Measurements from ENCODE around the gene NFASC.
A peak's percentile ranks its signal among the peaks of the same experiment; 100 is the strongest.

NFASC gene

DNA sequence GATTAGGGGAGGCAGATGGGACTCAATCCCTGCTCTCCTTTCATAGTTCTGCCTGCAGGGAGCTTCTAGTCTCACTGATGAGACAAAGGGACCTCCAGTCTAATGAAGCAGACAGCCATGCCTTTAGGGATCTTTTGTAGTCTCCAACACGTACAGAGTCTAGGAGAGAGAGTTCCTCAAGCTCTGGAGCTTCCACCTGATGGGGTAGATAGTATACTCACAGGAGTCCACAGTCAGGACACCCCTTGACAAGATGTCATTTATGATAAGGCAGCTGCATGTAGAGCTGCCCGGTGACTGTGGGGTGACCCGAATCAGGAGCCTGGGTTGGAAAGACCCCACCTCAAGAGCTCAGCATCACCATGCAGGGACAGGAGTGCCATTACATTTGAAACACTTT is 117.0 kb downstream of the NFASC start:
- no peak for TF ChIP-seq CTCF (IDR thresholded peaks at IDR 0.05; ENCODE audit: extremely low read depth, missing control alignments)
- no peak for DNase-seq (ENCODE audit: low spot score)

DNA sequence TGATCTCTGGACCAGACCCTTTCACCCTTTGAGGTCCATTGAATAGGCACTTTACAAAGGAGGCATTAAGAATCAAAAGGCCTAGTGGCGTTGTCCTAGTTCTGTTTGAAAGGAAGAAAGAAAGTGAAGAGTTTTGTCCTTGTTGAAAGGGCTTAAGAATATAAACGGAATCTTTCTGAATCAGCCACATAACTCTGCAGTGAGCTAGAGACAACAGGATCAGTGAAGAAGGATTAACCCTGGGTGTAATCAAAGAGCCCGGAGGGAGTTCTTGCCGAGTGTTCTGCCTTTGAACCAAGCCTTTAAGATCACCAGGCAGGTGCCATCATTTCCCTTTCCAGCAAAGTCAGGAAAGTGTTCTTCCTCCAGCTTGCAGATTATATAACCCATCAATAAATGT is 117.5 kb downstream of the NFASC start:
- TF ChIP-seq CTCF (IDR thresholded peaks at IDR 0.05; ENCODE audit: extremely low read depth, missing control alignments), result no peak

DNA sequence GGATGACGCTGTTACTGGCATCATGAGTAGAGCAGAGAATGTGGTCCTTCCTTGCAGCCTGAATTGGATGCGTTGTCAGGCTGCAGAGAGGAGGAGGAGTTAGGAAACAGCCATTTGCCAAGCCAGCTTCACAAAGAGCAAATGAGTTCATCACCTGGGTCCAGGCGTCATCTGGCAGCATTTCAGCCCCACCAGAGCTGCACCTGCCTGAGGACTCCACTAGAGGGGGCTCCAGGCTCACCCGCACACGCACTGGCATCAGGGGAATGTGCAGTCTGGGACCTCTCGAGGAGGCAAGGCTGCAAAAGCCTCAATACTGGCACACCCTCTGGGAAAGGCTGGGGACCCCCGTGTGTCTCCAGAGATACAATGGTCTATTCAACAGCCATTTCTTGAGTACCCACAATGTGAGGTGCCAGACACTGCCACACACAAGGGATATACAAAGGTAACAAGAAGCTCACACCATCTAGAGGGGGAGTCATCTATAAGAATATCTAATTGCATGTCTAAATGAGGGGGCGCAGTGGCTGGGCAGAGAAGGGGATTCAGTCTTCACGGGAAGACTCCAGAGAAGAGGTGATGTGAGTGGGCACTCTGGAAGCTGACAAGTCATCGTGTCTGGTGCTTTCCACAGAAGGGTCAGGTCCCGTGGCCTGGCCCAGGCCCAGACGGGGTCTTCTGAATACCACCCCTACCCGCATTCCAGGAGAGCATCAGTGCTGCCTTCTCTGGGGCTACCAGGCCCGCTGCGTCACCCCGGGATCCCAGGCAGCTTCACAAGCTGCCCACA is 118.8 kb downstream of the NFASC start:
- DNase-seq (ENCODE audit: low spot score), result peak; percentile 87
- TF ChIP-seq CTCF (IDR thresholded peaks at IDR 0.05; ENCODE audit: extremely low read depth, missing control alignments), result peak; percentile 97

More for the DNA sequence above, 117.5 kb downstream of the NFASC start:
- no peak for DNase-seq (ENCODE audit: low spot score)

- no peak for TF ChIP-seq CTCF (IDR thresholded peaks at IDR 0.05; ENCODE audit: extremely low read depth, missing control alignments)
- no peak for DNase-seq (ENCODE audit: low spot score)
Observed at GRCh38 chr1:204990059-204990664, 119.5 kb downstream of the NFASC start.

GRCh38 chr1:204990721-204991341 is 120.2 kb downstream of the NFASC start:
- no peak for TF ChIP-seq CTCF (IDR thresholded peaks at IDR 0.05; ENCODE audit: extremely low read depth, missing control alignments)
- DNase-seq (ENCODE audit: low spot score), result no peak

DNA sequence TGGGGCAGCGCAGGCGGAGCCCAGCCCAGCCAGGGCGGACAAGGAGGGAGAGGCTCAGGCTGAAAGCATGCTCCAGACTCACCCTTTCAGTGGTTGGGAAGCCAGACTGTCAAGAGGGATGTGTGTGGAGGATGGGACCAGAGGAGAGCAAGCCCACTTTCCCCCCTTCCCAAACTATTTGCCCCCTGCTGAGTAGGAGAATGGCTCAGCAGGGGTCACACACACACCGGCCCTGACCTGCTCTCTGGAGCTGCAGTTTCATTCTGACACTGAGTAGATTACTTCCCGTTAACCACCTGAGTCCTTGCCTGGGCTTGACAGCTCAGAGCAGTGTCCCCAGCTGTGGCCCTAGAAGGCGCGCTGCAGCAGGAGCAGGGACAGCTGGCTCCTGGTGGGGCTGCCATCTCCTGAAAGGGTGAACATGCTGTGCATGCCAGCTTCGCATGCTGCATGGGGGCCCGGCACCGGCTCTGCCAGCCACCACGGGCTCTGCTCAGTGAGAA is 120.7 kb downstream of the NFASC start:
- TF ChIP-seq CTCF (IDR thresholded peaks at IDR 0.05; ENCODE audit: extremely low read depth, missing control alignments), result no peak
- DNase-seq (ENCODE audit: low spot score), result peak; percentile 40

Measured in GM20000 (cell line).